ENCODE data around the gene RNU7-1. TPM values are rescaled to one million over a fixed set of nuclear protein-coding genes. Genes with fewer than 3 reads are reported as not detected.

Gene RNU7-1
- total RNA-seq, 1 donor from 2014 or later, result not detected

- no peak for ATAC-seq (ENCODE audit: poor library complexity)
- peak; percentile 34 for DNase-seq
- intact Hi-C loops (cut with DNase I), result loop anchor here (10.0 kb wide), 1 partner anchor 166 kb away; no protein-coding TSS in a partner anchor
Measured at GRCh38 chr12:6948873-6949594, 5.4 kb downstream of the RNU7-1 start.

- intact Hi-C loops (cut with DNase I), result no loop called here
- ATAC-seq (ENCODE audit: poor library complexity) (no peak), DNase-seq (no peak)
Measured at GRCh38 chr12:6950401-6950801, 6.8 kb downstream of the RNU7-1 start.

- ATAC-seq (ENCODE audit: poor library complexity) (peak; percentile 61), DNase-seq (peak; percentile 86)
- intact Hi-C loops (cut with DNase I), result no loop called here
Measured at GRCh38 chr12:6950811-6951540, 7.4 kb downstream of the RNU7-1 start, which contains the start of gene PTPN6. Gene PTPN6 (plus strand): TSS chr12:6951356. CDS start chr12:6951513, 157 bp downstream.

GRCh38 chr12:6951551-6952120, 8.0 kb downstream of the RNU7-1 start:
- ATAC-seq (ENCODE audit: poor library complexity) (no peak), DNase-seq (no peak)
- intact Hi-C loops (cut with DNase I), result no loop called here

GRCh38 chr12:6952121-6952862, 8.7 kb downstream of the RNU7-1 start:
- intact Hi-C loops (cut with DNase I), result no loop called here
- DNase-seq, result peak; percentile 26

GRCh38 chr12:6952863-6953441, 9.3 kb downstream of the RNU7-1 start:
- ATAC-seq (ENCODE audit: poor library complexity) (no peak), DNase-seq (peak; percentile 35)
- intact Hi-C loops (cut with DNase I), result no loop called here

More at GRCh38 chr12:6952121-6952862, 8.7 kb downstream of the RNU7-1 start:
- no peak for ATAC-seq (ENCODE audit: poor library complexity)

GRCh38 chr12:6953442-6954315, 10.1 kb downstream of the RNU7-1 start:
- ATAC-seq (ENCODE audit: poor library complexity), result peak; percentile 58
- DNase-seq, result peak; percentile 74
- intact Hi-C loops (cut with DNase I), result no loop called here

- ATAC-seq (ENCODE audit: poor library complexity) (no peak), DNase-seq (peak; percentile 31)
- intact Hi-C loops (cut with DNase I), result no loop called here
Measured at GRCh38 chr12:6954316-6955107, 10.9 kb downstream of the RNU7-1 start.

- intact Hi-C loops (cut with DNase I), result no loop called here
- no peak for ATAC-seq (ENCODE audit: poor library complexity)
- no peak for DNase-seq
Measured at GRCh38 chr12:6955108-6956020, 11.7 kb downstream of the RNU7-1 start.

- ATAC-seq (ENCODE audit: poor library complexity) (no peak), DNase-seq (peak; percentile 43)
- intact Hi-C loops (cut with DNase I), result no loop called here
Measured at GRCh38 chr12:6956021-6956727, 12.6 kb downstream of the RNU7-1 start.

GRCh38 chr12:6957151-6957701, 13.6 kb downstream of the RNU7-1 start:
- ATAC-seq (ENCODE audit: poor library complexity), result no peak
- peak; percentile 39 for DNase-seq
- intact Hi-C loops (cut with DNase I), result no loop called here

GRCh38 chr12:6957741-6958608, 14.4 kb downstream of the RNU7-1 start:
- peak; percentile 38 for DNase-seq
- intact Hi-C loops (cut with DNase I), result no loop called here
- ATAC-seq (ENCODE audit: poor library complexity), result no peak

- DNase-seq (no peak), ATAC-seq (ENCODE audit: poor library complexity) (no peak)
- intact Hi-C loops (cut with DNase I), result no loop called here
Measured at GRCh38 chr12:6958609-6959057, 15.0 kb downstream of the RNU7-1 start.

Data from Right ventricle myocardium superior (tissue), 1 donor.